Cardiac fibroblast (primary cell): ENCODE data around the gene CHAF1A.

Source experiments
- DNase-seq, 2 donors: peaks; one replicate each; pipeline versions ENCODE4 v3.0.0 to v3.0.0-alpha.2; 2010; ENCODE audit warnings: low read depth in 2 of 2
- H3K4me3 ChIP-seq, 2 donors: replicated peaks in 1 of 2; 1 replicate in 1 of 2; 2 replicates in 1 of 2; pipeline ENCODE4 v1.5.1; 2011; ENCODE audit warnings: low read depth in 2 of 2, low read length in 2 of 2, mild to moderate bottlenecking in 2 of 2, moderate library complexity in 1 of 2
- TF ChIP-seq, protein P1 (sequence below): IDR thresholded peaks from one replicate; pipeline ENCODE4 v1.5.1; 2011; ENCODE audit warnings: low read depth, mild to moderate bottlenecking, low read length, inconsistent platforms

CHAF1A gene

GRCh38 chr19:4362101-4362828, 40.2 kb upstream of the CHAF1A start:
- H3K4me3 ChIP-seq, result no peak overlapping the region
- TF ChIP-seq, protein P1, sequence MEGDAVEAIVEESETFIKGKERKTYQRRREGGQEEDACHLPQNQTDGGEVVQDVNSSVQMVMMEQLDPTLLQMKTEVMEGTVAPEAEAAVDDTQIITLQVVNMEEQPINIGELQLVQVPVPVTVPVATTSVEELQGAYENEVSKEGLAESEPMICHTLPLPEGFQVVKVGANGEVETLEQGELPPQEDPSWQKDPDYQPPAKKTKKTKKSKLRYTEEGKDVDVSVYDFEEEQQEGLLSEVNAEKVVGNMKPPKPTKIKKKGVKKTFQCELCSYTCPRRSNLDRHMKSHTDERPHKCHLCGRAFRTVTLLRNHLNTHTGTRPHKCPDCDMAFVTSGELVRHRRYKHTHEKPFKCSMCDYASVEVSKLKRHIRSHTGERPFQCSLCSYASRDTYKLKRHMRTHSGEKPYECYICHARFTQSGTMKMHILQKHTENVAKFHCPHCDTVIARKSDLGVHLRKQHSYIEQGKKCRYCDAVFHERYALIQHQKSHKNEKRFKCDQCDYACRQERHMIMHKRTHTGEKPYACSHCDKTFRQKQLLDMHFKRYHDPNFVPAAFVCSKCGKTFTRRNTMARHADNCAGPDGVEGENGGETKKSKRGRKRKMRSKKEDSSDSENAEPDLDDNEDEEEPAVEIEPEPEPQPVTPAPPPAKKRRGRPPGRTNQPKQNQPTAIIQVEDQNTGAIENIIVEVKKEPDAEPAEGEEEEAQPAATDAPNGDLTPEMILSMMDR, result no peak
- no peak for DNase-seq

DNA sequence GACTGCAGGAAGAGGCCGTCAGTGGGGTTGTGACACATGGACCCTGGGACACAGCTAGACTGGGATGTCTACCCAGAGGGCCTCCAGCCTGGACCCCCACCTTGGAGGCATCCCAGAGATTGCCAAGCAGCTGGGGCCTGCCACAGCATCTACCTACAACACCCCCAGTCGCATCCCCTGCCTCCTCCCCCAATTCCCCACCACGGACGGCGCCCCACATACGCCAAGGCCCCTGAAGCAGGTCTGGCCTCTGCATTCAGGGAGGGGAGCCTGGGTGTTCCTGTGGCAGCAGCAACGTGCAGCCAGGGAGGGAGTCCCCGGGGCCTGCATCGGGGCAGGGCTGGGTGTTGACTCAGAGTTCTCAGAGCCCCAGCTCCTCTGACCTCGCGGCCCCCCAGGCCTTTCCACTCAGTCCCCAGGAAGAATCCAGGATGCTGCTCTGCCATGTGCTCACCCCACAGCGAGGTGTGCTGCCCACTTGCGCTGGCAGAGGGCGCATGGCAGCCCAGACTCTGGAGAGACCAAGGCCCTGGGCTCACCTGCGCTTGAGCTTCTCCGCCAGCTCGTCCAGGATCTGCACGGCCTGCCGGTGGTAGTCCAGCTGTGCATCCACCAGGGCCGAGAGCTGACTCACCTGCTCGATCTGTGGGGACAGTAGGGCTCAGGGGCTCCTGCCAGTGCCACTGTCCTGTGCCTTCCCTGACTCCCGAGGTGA, 39.5 kb upstream of the CHAF1A start:
- H3K4me3 ChIP-seq, result no peak overlapping the region
- DNase-seq, result no peak
- TF ChIP-seq, protein P1, result peak; percentile 13

DNA sequence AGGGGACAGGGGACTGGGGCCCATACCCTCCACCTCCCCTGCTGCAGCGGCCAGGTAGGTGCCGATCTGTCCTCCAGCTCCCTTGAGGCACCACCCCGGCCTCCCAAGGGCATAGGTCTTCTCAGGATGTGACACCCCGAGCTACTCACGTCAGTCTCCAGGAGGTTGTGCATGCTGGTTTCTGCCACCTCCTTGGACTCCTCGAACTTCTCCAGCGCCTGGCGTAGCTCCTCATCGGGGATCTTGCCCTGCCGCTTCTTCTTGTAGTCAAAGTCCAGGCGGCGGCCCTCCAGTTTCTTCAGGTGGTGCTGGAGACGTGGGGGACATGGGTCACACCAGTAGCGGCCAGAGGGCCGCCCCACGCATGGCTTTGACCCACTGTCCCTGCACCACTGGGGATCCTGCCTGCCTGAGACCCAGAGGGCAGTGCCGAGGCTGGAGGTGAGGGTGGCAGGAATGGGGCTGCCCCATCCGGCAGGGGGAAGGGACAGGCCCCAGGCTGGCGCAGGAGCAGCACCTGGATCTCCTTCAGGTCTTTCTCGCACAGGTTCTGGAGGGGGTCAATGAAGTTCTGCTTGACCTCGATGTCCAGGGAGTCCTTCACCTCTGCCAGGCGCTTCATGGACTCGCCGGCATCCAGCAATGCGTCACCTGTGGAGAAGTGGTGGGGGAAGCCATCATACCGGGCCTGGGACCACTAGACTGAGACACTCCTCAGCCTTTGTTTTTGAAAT, 38.7 kb upstream of the CHAF1A start:
- TF ChIP-seq, protein P1, result no peak
- DNase-seq, result no peak
- no peak overlapping the region for H3K4me3 ChIP-seq

DNA sequence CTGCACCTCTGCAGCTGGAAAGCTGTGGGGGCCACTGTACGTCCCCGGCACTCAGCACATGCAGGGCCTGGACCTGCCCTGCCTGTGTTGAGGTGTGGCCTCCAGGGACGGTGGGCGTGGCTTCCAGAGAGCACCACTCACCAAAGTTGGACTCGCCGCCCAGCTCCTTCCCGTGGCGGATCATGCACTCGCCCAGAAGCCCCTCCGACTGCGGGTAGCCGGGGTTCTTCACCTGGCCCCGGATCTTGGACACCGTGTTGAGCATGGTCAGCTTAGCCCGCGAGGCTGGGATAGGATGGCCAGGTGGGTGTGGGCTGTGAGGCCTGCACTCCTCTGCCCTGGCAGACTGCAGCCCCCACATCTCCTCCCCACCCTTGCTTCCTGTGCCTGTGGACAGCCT, 37.1 kb upstream of the CHAF1A start:
- no peak overlapping the region for H3K4me3 ChIP-seq
- no peak for DNase-seq
- TF ChIP-seq, protein P1, result no peak

GRCh38 chr19:4365791-4366665, 36.4 kb upstream of the CHAF1A start:
- no peak overlapping the region for H3K4me3 ChIP-seq
- TF ChIP-seq, protein P1, result no peak
- no peak for DNase-seq

GRCh38 chr19:4366666-4367335, 35.6 kb upstream of the CHAF1A start:
- TF ChIP-seq, protein P1, result no peak
- no peak overlapping the region for H3K4me3 ChIP-seq
- no peak for DNase-seq
